Suprapubic skin (tissue), 4 donors: ENCODE results near the gene ESM1. TPM values are rescaled to one million over a fixed set of nuclear protein-coding genes. Genes with fewer than 3 reads are reported as not detected.

Experiments
- DNase-seq, 2 donors: peaks; one replicate each; pipeline ENCODE4 v3.0.0-alpha.2; 2019; ENCODE audit warnings: low spot score in 2 of 2
- H3K27ac ChIP-seq: fragments of 200-600 bp; sonication (generic); one replicate; pipeline ENCODE4 v1.5.1; 2019
- H3K27me3 ChIP-seq: fragments of 200-600 bp; sonication (generic); one replicate; pipeline ENCODE4 v1.5.1; 2019
- H3K36me3 ChIP-seq: fragments of 200-600 bp; sonication (generic); one replicate; pipeline ENCODE4 v1.5.1; 2019
- H3K4me1 ChIP-seq: fragments of 200-600 bp; sonication (generic); one replicate; pipeline ENCODE4 v1.5.1; 2019
- H3K4me3 ChIP-seq: fragments of 200-600 bp; sonication (generic); one replicate; pipeline ENCODE4 v1.5.1; 2019; ENCODE audit warnings: mild to moderate bottlenecking
- H3K9me3 ChIP-seq: fragments of 200-600 bp; sonication (generic); one replicate; pipeline ENCODE4 v1.5.1; 2019
- CTCF ChIP-seq, 2 donors: fragments of 200-600 bp in 1 of 2; fragments of 450-650 bp in 1 of 2; sonication (generic) in 1 of 2; IDR thresholded peaks; one replicate each; pipeline ENCODE4 v1.5.1; 2016 to 2019; ENCODE audit warnings: antibody characterized with exemption in 2 of 2, mild to moderate bottlenecking in 1 of 2, moderate library complexity in 1 of 2
- EP300 ChIP-seq: sonication (generic); formaldehyde crosslinking; IDR thresholded peaks from one replicate; pipeline ENCODE4 v1.6.1; 2017; ENCODE audit warnings: antibody characterized with exemption
- POLR2A ChIP-seq, 2 donors: fragments of 450-650 bp; IDR thresholded peaks; one replicate each; pipeline ENCODE4 v1.6.1; 2017; ENCODE audit warnings: antibody characterized with exemption in 2 of 2, mild to moderate bottlenecking in 2 of 2, moderate library complexity in 2 of 2
- POLR2AphosphoS5 ChIP-seq, 3 donors: sonication (generic); formaldehyde crosslinking; IDR thresholded peaks; one replicate each; pipeline ENCODE4 v1.6.1; 2017; ENCODE audit warnings: antibody characterized with exemption in 3 of 3
- WGBS: methylation state at CpG from one replicate; pipeline ENCODE4 v1.1.5; 2018; 5-methylcytosine and 5-hydroxymethylcytosine counted together
- total RNA-seq, 4 donors: library from RNA; depleted of rRNA; stranded (reverse); fragments of >200 nt; gene quantifications; one replicate each; pipeline ENCODE4 v1.1.0, GENCODE V29; 2016

ESM1 gene
- total RNA-seq, 4 donors from 2014 or later, result 0.38 to 0.49 TPM; not detected in 2

GRCh38 chr5:54936201-54936600 lies 49.2 kb downstream of the ESM1 start:
- H3K27ac ChIP-seq, result no peak overlapping the region
- H3K9me3 ChIP-seq, result no peaks in the 10 kb centered on the region
- peaks cover 19% of the 10 kb centered on the region for H3K27me3 ChIP-seq
- WGBS, result 84% methylated on average over 5 of the region's 5 CpGs
- no peaks in the 10 kb centered on the region for H3K36me3 ChIP-seq
- TF ChIP-seq EP300 (no peak), CTCF (IDR thresholded peaks at IDR 0.05) (no peak), POLR2A (IDR thresholded peaks at IDR 0.05) (no peak), POLR2AphosphoS5 (IDR thresholded peaks at IDR 0.05) (no peak)
- no peaks in the 10 kb centered on the region for H3K4me1 ChIP-seq
- no peak overlapping the region for H3K4me3 ChIP-seq
- no peak for DNase-seq

GRCh38 chr5:54932789-54933188 lies 52.6 kb downstream of the ESM1 start:
- DNase-seq, result no peak
- 68% methylated on average over 6 of the region's 6 CpGs for WGBS

GRCh38 chr5:54930736-54931135 lies 54.7 kb downstream of the ESM1 start:
- H3K27ac ChIP-seq, result no peak overlapping the region
- no peaks in the 10 kb centered on the region for H3K36me3 ChIP-seq
- TF ChIP-seq CTCF (IDR thresholded peaks at IDR 0.05) (no peak), POLR2A (IDR thresholded peaks at IDR 0.05) (no peak), EP300 (no peak), POLR2AphosphoS5 (IDR thresholded peaks at IDR 0.05) (no peak)
- 73% methylated on average over 2 of the region's 2 CpGs for WGBS
- peaks cover 3% of the 10 kb centered on the region for H3K9me3 ChIP-seq
- no peak for DNase-seq
- H3K27me3 ChIP-seq, result peaks cover 28% of the 10 kb centered on the region
- H3K4me3 ChIP-seq, result no peak overlapping the region
- H3K4me1 ChIP-seq, result no peaks in the 10 kb centered on the region

More at GRCh38 chr5:54932789-54933188, 52.6 kb downstream of the ESM1 start:
- Histone ChIP-seq H3K36me3 (no peaks in the 10 kb centered on the region), H3K27ac (no peak overlapping the region), H3K9me3 (no peaks in the 10 kb centered on the region), H3K4me3 (no peak overlapping the region), H3K27me3 (peaks cover 28% of the 10 kb centered on the region), H3K4me1 (no peaks in the 10 kb centered on the region)
- TF ChIP-seq POLR2AphosphoS5 (IDR thresholded peaks at IDR 0.05) (no peak), POLR2A (IDR thresholded peaks at IDR 0.05) (no peak), EP300 (no peak), CTCF (IDR thresholded peaks at IDR 0.05) (no peak)

Other genes with a start within 250 kb of the ESM1 start
- gene GZMK, start 38.7 kb upstream of the ESM1 start, total RNA-seq, result 1 to 10 TPM in 1 of 4 donors, under 1 TPM in 2, not detected in 1; 0.31 to 2.1 (median 0.42) TPM
- not detected for gene GZMA, start 117.1 kb upstream of the ESM1 start, total RNA-seq
- 1 to 10 TPM; 5.1 to 7.9 (median 5.8) TPM for gene GPX8, start 174.6 kb upstream of the ESM1 start, total RNA-seq
- gene CDC20B, start 187.6 kb upstream of the ESM1 start, total RNA-seq, result not detected
- gene MCIDAS, start 241.7 kb upstream of the ESM1 start, total RNA-seq, result not detected
- gene CCNO, start 248.0 kb upstream of the ESM1 start, total RNA-seq, result 1 to 10 TPM; 1.0 to 3.8 (median 2.4) TPM